GM12878 (cell line): ENCODE data around the gene TMCO5A. TPM values are rescaled to one million over a fixed set of nuclear protein-coding genes. Genes with fewer than 3 reads are reported as not detected.

Experiments
- BMI1 ChIP-seq: fragments of 450-650 bp; IDR thresholded peaks from 2 replicates; pipeline ENCODE4 v1.6.1; 2016; ENCODE audit warnings: mild to moderate bottlenecking, moderate library complexity, borderline replicate concordance
- CBX5 ChIP-seq: sonication (generic); IDR thresholded peaks from 2 replicates; pipeline ENCODE4 v1.6.1; 2016; ENCODE audit warnings: low read depth, moderate library complexity, mild to moderate bottlenecking, inconsistent platforms
- CUX1 ChIP-seq: IDR thresholded peaks from 2 replicates; pipeline ENCODE4 v1.6.1; 2012; ENCODE audit warnings: improper control_type of control experiment, low read depth, low read length; ENCODE audit not compliant: insufficient replicate concordance
- MLLT1 ChIP-seq: fragments of 450-650 bp; IDR thresholded peaks from 2 replicates; pipeline ENCODE4 v1.6.1; 2016; ENCODE audit warnings: mild to moderate bottlenecking
- MYC ChIP-seq: IDR thresholded peaks from 2 replicates; pipeline ENCODE4 v1.6.1; 2011; ENCODE audit warnings: mild to moderate bottlenecking, low read length, moderate library complexity, inconsistent platforms; ENCODE audit not compliant: insufficient read depth, insufficient replicate concordance, insufficient read length, severe bottlenecking
- WRNIP1 ChIP-seq: IDR thresholded peaks from 2 replicates; pipeline ENCODE4 v1.6.1; 2011; ENCODE audit warnings: low read depth, low read length, improper control_type of control experiment, borderline replicate concordance
- ZNF592 ChIP-seq: fragments of 450-650 bp; IDR thresholded peaks from 2 replicates; pipeline ENCODE4 v1.6.1; 2017; ENCODE audit warnings: mild to moderate bottlenecking, moderate library complexity
- polyA plus RNA-seq, 11 experiments: library from polyadenylated mRNA; depleted of rRNA in 4 of 11; unstranded in 6 of 11; stranded (reverse) in 5 of 11; fragments of >200 nt; fragmentation: Nextera tagmentation in 4 of 11; fragmentation: Illumina TruSeq in 1 of 11; extraction: Ambion mirVana in 4 of 11; extraction: Trizol in 1 of 11; gene quantifications; 1 replicate in 1 of 11; 2 replicates in 10 of 11; pipeline versions ENCODE4 v1.2.1 to v1.2.3, GENCODE V29; 2011 to 2016; ENCODE audit warnings: inconsistent platforms in 2 of 11, missing spikeins in 2 of 11, low read depth in 1 of 11
- total RNA-seq, 4 experiments: library from RNA; depleted of rRNA in 3 of 4; stranded (reverse); fragments of >200 nt in 3 of 4; fragmentation: Illumina TruSeq in 1 of 4; extraction: Trizol in 1 of 4; gene quantifications; 2 replicates each; pipeline versions ENCODE4 v1.2.1 to v1.2.3, GENCODE V29; 2013 to 2021

TMCO5A gene
- total and polyA plus RNA-seq, 10 of the 15 experiments (the other 5 are each of a cell fraction or from before 2014, with no cell fraction given) = not detected

GRCh38 chr15:37973856-37974255, 39.4 kb downstream of the TMCO5A start (continued):
- TF ChIP-seq ZNF592 = no peak
- TF ChIP-seq CBX5 = no peak
- no peak for TF ChIP-seq WRNIP1
- TF ChIP-seq MLLT1 = no peak
- no peak for TF ChIP-seq CUX1
- TF ChIP-seq BMI1 = no peak
- TF ChIP-seq MYC = no peak
